NCI-H2227 treated with DMSO at 0.1 percent for 48 hours (cell line): ENCODE results near the gene S1PR3.

ENCODE experiments used
- DNase-seq: peaks from one replicate; lab custom pipeline; 2025; lab: John Stamatoyannopoulos, UW

S1PR3 gene

DNA sequence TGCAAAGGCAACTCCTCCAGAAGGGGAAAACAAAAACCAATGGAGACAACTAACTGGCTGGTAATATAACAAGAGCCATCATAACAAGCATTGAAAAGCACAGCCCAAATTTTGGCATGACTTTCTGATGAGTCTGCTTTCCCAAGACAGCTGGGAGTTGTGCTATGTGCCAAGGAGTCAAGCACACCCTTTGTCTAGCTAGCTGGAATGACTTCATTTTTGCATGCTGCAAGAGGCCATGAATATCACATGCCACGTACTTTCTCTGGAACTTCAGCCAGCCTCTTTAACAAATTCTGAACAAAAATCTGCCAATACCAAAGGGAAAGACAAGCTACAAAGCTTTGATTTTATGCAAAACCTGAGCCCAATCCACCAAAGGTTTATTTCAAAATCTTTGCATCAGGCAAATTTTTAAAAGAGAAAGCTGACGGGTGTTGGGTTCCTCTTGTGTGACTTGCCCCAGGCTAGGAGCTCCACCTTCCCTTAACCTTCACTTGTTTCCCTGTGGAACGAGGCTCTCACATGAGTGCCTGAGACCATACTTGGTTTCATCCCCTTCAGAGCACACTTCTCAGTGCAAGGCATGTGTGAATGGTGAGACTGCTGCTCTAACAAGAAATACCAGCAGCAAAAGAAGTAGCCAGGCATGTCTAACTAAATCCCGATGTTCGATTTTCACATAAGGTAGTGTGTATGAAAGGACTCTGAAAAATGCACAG is 47.3 kb downstream of the S1PR3 start:
- DNase-seq = no peak

DNA sequence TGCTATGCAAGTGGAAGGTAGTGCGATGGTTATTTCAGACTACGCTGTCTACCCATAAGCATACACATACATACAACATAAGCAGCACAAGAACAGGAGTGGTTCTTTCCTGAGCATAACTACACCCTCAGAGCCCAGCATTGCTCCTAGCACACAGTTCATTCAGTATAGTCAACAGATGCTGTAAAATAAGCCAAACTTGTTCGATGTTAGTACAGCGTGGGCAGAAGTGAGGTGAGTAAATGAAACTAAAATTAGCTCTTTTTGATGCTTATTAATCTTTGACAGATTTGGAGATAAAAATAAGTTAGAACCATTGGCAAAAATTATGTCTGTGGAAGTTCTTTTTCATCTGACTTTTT is 47.8 kb downstream of the S1PR3 start:
- DNase-seq = no peak

DNA sequence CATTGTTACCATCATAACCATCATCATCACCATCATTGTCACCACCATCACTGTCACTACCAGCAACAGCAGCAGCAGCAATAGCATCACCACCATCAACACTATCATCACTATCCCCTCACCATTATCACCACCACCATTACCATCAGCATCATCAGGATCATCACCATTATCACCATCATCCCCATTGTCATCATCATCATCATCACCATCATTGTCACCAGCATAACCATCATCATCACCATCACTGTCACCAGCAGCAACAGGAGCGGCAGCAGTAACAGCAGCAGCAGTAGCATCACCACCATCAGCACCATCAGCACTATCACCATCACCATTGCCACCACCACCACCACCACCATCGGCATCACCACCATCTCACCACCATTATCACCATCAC is 48.4 kb downstream of the S1PR3 start:
- no peak for DNase-seq

DNA sequence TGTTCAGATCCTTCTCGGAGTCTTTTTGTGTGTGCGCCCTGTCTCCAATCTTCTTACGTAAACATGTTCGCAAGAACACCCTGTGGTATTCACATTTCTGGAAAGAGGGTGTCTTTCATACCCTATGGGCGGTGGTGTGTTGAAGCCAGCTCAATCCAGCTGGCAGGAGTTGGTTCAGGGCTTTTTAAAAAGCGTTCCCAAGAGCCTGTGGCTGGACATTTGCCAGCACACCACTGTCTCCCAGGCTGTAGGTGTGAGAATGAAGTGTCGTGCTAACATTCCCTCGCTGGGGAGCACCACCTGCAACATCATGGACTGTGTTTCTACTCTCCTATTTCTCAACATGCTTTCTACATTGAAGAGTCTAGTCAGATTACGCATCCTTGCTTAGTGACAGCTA is 51.7 kb downstream of the S1PR3 start:
- no peak for DNase-seq

DNA sequence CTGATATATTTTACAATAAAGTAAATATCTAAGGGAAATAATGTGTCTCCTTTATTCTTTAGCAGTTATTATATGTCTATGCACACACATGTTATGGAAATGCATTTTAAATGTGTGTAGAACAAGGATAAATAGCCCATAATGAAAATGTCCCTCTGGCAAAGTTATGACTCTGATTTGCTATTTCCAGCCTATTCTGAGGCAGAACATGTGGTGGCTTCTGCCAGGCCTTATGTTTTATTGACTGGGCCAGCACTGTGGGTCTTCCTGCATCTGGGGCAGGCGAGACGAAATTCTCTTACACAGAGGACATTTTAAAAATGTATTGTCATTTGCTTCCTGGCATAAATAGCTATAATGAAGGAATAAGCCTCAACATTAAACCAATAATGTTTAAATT is 52.8 kb downstream of the S1PR3 start:
- no peak for DNase-seq

DNA sequence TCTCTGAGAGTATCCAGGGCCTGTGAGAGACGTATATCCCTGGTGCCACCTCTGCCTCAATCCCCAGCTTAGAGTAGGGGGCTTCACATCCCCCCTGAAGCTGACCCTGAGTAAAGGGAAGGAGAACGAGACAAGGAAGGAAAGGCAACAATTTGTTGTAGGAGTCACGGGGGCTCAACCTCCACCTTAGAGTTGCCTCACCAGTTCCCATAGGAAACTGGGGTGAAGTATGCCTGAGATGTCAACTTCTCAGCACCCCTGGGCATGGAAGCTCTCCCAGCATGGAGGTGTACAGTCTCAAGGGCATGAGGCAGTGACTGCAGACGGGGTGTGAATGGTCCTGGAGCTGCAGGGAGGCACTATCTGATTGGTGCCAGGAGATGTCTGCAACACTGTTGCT is 53.6 kb downstream of the S1PR3 start:
- no peak for DNase-seq

DNA sequence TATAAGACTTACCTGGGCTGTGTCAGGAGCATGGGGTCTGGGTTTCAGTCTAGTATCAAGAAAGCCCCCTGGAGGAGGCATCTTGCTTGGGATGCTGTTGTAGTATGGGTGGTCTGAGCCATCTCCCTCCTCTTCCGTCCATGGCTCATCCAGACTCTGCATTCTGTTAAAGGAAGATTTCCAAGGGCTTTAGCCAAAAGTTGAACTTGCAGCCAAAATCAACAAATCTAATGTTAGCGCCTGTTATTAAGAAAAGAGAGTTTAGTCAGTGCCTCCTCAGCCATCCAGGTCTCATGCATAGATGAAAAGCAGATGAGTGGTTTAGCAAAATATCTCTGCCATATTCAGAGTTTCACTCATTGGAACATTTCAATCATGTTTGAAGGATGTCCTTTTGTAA is 55.6 kb downstream of the S1PR3 start:
- no peak for DNase-seq

DNA sequence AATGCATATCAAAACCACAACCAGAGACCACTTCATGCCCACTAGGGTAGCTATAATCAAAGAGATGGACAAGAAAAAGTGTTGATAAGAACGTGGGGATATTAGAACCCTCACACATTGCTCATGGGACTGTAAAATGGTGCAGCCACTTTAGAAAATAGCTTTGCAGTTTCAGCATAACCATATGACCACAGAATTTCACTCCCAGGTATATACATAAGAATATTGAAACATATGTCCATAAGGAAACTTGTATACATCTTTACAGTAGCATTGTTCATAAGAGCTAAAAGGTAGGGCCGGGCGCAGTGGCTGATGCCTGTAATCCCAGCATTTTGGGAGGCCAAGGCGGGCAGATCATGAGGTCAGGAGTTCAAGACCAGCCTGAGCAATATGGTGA is 56.4 kb downstream of the S1PR3 start:
- DNase-seq = no peak

DNA sequence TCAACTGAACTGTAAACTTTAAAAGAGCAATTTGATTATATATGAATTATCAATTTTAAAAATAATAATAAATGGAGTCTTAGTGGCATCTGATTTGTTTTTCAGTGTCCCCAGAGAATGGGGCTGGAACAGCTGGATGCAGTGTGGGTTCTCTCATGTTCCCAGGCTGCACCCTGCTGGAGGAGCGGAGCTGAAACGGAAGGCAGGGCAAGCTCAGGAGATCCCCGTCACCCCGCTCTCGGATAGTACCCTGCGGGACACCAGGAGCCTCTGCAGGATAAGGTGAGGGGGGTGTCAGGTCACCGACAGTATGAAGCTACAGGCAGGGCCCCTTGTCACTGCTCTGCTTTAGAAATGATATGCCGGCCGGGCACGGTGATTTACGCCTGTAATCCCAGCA is 57.3 kb downstream of the S1PR3 start:
- DNase-seq = no peak

DNA sequence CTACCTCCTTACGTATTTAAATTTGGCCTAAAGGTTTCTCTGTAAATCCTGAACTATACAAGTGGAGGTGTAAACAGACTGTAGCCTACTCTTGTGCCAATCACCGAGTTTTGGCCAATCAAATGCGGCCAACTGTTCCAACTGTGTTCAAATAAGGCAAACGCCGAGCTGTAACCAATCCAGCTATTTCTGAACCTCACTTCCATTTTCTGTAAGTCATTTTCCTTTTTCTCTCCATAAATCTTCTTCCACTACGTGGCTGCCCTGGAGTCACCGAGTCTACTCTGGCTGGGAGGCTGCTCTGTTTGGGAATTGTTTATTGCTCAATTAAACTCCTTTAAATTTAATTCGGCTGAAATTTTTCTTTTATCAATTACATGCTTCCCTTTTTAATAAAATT is 58.4 kb downstream of the S1PR3 start:
- no peak for DNase-seq

DNA sequence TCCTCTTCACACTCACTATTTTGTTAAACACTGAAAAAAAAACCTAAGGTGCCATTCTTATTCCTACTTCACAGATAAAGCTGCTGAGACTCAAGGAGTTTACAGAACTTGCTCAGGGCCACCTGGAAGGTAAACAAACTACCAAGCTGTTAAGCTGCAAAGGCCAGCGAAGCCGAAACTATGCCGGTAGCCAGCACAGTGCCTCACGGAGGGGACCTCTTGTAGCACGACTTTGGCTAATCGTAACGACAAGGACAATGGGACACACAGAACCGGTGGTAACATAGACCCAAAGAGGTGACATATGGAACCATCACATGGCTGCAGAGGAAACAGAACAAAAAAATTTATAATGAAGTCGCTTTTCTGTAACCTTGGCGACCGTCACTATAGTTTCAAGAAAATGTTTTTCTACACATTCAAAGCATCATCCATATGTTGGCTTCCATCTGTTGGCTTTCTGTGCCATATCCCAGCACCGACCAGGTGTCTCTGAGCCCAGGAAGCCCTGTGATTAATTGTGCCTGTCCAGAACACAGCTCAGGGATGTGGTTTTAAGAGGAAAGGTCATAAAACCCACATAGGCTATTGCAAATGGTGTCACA is 60.3 kb downstream of the S1PR3 start:
- no peak for DNase-seq

DNA sequence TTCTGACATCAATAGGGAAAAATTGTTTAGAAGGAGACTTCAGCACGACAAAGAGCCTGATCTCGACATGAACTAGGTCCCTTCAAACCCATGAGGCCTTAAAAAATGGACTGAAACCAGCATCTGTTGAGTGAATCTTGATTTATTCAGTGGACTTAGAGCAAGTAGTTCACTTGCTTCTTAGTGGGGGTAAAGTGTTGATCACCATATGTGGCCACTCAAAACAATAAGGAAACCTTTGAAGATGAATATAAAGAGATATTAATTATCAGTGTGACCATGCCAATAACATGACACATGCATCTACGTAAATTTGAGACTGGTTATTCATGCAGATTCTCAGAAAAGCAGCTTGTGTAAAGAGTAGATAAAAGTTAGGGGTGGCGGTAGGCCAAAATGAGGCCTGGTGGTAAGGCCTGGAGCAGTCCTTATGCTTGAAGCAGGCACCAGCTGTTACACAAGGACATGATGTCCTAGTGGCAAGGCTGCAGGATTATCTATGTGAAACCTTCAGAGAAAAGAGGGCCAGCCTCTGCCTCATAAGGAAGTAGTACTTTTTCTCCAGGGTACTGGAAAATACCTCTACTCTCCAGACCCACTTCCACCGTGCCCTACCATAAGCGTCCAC is 61.3 kb downstream of the S1PR3 start:
- no peak for DNase-seq

DNA sequence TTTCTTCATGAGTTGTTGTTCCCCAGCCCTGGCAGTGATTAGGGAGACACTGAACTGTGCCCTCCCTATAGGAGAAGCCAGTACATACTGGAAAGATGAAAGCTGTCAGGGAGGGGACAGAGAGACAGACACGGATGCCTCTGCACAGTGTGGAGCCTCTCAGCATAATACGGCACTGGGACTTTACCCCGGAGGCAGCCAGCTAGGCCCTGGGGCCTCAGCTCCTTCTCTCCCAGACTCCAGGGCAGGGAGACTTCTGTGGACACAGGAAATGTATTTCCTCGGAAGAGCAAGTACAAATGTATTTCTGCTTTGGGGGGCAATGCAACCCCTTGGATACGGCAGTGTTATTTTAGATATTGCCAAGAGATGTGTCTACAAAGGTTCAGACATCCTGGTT is 62.0 kb downstream of the S1PR3 start:
- DNase-seq = no peak
